ENCODE measurements around the gene ARL13A.
"Not testable (repeated sequence)": the region's sequence is repeated elsewhere in the genome, so short reads cannot be mapped to it uniquely, and the experiment has no call there.

The ARL13A gene

GRCh38 chrX:100969408-100969807, at the start of gene ARL13A:
TSS of gene ARL13A (plus strand) at chrX:100969708. CDS start at chrX:100973690, 3,982 bp downstream.
- DNase-seq (ENCODE audit: low read depth), result no peak

DNA sequence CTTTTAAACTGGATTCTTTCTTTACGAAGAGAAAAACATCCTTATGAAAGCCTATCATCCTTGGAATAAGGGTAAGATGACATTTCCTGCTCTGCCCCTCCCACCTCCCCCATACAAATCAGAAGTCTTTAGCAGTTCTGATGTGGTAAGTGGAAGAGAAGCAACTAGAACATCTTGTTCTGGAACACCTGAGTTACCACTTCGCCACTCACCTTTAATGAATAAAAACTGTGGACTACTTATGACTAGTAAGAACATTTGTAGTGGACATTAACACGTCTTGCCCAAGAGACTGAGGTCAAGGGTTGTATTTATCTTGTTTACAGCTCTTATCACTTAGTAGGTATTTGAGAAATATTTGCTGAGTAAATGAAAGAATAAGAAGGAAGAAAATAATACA, 45.1 kb upstream of the ARL13A start:
- no peak for DNase-seq (ENCODE audit: low read depth)

- peak; percentile 60 for DNase-seq (ENCODE audit: low read depth)
These were observed 43.1 kb upstream of the ARL13A start for GRCh38 chrX:100926453-100926852.

DNA sequence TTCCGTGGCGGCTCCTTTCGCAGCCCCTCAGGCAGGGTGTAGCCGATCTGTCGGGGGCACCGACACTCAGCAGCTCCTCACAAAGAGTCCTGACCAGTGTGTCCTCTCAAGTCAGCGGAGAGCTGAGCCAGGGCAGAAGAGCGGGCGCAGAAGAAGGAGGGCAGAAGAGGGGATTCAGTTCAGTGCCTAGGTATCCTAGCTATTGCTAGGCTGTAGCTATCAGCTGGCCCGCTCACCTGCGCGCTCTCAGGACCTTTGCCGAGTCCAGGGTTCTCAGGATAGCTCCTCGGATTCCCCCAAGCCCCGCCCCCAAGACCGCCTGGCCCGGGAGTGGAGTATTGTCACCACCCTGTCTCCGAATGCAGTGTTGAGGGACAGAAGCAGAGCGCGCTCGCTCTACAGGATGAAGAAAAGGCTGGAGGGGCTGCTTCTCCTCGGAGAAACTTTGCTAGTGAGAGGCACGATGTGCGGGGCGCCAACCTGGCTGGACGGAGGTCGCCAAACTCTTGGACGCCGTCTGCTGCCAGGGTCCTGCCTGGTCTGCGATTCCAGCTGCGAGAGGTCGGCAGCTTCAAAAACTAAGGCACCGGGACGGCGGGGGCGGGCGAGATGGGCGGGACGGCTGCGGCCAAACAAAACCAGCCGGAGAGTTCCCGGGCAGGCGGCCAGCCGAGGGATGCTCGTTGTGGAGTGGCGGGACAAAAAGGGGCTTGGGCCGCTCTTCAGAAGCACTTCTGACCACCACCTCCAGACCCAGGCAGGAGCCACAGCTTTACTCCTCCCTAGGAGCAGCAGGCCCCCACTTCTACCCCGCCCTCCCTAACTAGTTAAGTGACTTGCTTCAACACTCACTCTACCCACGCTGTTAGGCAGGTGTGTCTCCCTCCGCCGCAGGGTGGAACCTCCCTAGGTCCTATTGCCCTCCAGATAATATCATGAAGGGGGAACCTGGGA, 40.6 kb upstream of the ARL13A start, which contains the start of gene XKRX:
Gene XKRX (minus strand): TSS at position 258 of the 954 bp plus-strand sequence. CDS start 613 bp downstream, outside the sequence.
- no peak for DNase-seq (ENCODE audit: low read depth)

GRCh38 chrX:100931218-100931924, 38.1 kb upstream of the ARL13A start:
- DNase-seq (ENCODE audit: low read depth), result no peak

- DNase-seq (ENCODE audit: low read depth), result no peak
These were observed 37.6 kb upstream of the ARL13A start for GRCh38 chrX:100931925-100932285.

- DNase-seq (ENCODE audit: low read depth), result no peak
These were observed 33.7 kb upstream of the ARL13A start for GRCh38 chrX:100935767-100936166.

GRCh38 chrX:100939333-100939732, 30.2 kb upstream of the ARL13A start:
- no peak for DNase-seq (ENCODE audit: low read depth)

DNA sequence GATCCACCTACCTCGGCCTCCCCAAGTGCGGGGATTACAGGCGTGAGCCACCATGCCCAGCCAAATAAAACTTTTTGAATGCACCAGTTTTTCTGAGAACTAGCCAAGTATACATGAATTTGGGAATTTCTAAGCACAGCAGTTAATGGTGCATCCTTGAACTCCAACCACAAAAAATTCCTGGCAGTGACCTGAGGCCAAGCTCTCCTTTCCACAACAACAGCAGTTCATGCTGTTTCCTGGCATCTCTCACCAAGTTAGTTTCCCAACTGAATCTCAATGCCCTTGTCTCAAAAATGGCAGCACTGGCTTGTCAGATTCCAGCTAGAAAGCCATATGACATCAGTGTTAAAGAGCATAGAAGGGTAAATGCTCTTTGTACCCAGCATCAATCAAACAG, 24.9 kb upstream of the ARL13A start:
- DNase-seq (ENCODE audit: low read depth), result no peak

GRCh38 chrX:100946299-100946927, 23.1 kb upstream of the ARL13A start:
- no peak for DNase-seq (ENCODE audit: low read depth)

GRCh38 chrX:100948557-100948956, 21.0 kb upstream of the ARL13A start:
- no peak for DNase-seq (ENCODE audit: low read depth)

GRCh38 chrX:100962811-100963210, 6.7 kb upstream of the ARL13A start:
- DNase-seq (ENCODE audit: low read depth), result no peak

GRCh38 chrX:100964362-100964761, 5.1 kb upstream of the ARL13A start:
- DNase-seq (ENCODE audit: low read depth), result no peak

DNA sequence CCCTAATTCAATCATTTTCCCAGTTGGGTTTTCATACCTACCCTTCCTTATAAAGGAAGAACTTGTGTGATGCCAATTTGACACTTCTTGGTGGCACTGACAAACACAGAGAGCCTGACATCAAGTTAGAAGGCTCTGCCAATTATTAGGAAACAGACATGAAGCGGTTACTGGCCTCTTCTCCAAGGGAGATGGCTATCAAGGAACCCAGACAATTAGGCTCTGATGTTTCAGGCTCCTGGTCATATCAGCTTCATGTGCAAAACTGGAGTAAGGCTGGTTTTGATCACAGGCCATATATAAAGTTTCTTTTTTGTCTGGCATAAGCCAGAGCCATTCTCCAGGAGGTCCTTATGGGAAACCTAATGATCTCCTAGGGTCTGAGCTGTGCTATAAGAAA, 428 bp downstream of the ARL13A start:
- DNase-seq (ENCODE audit: low read depth), result no peak

- peak; percentile 75 for DNase-seq (ENCODE audit: low read depth)
These were observed 3.9 kb downstream of the ARL13A start for GRCh38 chrX:100973411-100973810.

DNA sequence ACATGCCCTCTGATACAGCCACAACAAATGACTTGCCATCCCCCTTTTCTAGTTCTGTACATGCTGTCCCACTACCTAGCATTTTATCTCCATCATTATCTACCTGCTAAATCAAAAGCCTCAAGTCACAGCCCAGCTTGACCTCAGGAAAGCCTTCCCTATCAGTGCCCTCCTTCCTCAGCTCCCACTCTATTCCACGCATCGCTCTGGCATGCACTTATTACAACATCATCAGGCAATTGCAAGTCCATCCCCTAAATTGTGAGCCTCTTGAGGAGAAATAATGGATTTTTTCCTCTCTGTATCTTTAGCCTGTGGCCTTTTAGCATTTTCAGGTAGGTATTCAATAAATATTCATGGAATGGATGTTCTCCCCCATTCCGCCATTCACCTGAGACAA, 5.7 kb downstream of the ARL13A start:
- DNase-seq (ENCODE audit: low read depth), result peak; percentile 76

DNA sequence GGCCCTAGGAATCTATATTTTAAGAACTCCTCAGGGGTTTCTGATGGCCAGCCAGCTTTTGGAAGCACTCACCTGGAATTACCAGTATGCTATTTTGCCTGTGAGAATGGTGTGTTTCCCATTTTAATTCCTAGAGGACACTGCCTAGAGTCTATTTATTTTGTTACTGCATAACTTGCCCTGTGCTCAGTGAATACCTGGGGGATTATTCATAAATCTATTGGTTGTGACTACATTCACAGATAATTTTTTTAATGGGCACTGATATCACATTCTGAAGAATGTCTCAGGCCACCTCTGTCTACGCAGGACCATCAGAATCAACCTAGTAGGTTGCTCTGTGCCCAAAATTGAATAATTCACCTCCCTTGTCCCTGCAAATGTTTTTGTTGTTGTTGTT, 6.7 kb downstream of the ARL13A start:
- no peak for DNase-seq (ENCODE audit: low read depth)

DNA sequence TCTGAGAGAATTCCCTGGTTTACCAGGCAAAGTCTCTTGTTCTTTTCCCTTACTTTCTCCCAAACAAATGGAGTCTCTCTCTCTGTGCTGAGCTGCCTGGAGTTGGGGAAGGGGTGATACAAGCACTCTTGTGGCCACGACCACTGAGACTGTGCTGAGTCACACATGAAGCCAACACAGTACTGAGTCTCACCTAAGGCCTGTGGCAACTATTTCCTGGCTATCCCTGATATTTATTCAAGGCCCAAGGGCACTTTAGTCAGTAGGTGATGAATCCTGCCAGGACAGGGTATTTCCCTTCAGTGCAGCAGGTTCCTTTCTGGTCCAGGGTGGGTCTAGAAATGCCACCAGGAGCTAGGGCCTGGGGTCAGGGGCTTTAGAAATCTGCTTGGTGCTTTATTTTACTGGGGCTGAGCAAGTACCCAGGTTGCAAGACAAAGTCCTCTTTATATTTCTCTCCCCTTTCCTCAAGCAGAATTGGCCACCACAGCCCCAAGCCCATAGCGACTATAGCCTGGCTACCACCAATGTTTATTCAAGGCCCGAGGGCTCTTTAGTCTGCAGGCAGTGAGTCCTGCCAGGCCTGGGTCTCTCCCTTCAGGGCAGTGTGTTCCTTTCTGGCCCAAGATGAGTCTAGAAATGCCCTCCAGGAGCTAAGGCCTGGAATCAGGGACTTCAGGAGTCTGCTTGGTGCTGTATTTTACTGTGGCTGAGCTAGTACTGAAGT, 10.5 kb downstream of the ARL13A start:
- no peak for DNase-seq (ENCODE audit: low read depth)

GRCh38 chrX:100980608-100981497, 11.3 kb downstream of the ARL13A start:
- DNase-seq (ENCODE audit: low read depth), result peak; percentile 61

GRCh38 chrX:100981498-100981845, 12.0 kb downstream of the ARL13A start:
- DNase-seq (ENCODE audit: low read depth), result not testable (repeated sequence)

DNA sequence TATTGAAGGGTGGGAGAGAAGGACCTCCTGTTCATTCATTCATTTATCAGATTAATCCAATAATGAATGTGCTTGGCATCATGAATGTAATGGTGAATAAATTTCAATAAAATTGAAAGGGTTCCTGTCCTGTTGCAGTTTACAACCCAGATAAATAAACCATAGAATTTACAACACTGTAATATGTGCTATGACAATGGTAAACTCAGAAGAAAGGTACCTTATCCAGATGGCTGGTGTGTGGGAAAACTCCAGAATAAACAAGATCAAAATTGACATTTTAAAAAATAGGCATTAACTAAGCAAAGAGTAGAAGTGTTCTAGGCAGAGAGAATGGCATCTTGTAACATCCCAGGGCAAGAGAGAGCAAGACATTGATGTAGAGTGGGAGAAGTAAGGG, 15.3 kb downstream of the ARL13A start:
- no peak for DNase-seq (ENCODE audit: low read depth)

Data from amniotic epithelial cell (primary cell).